SK-N-MC (cell line): Measurements from ENCODE around the gene SLC49A3.

Experiments used
- EZH2 ChIP-seq: fragments of 200-600 bp; sonication (generic); IDR thresholded peaks from one replicate; pipeline ENCODE4 v1.6.1; 2017; ENCODE audit warnings: antibody characterized with exemption
- POLR2AphosphoS5 ChIP-seq: IDR thresholded peaks from 2 replicates; pipeline ENCODE4 v1.6.1; 2012; ENCODE audit warnings: mild to moderate bottlenecking, low read depth, low read length, borderline replicate concordance

GRCh38 chr4:648579-649292, 40.2 kb downstream of the SLC49A3 start:
- TF ChIP-seq EZH2: no peak
- no peak for TF ChIP-seq POLR2AphosphoS5
